Endothelial cell (in vitro differentiated cells): Measurements from ENCODE around the gene PDPK1. TPM values are rescaled to one million over a fixed set of nuclear protein-coding genes. Genes with fewer than 3 reads are reported as not detected.
"Not testable (repeated sequence)": the region's sequence is repeated elsewhere in the genome, so short reads cannot be mapped to it uniquely, and the experiment has no call there.

Experiments used
- DNase-seq: peaks from one replicate; pipeline ENCODE4 v3.0.0; 2021; ENCODE audit warnings: low spot score
- H3K27ac Mint-ChIP-seq: one replicate; pipeline ENCODE4 v1.8.0; 2021; ENCODE audit warnings: mixed read lengths, inconsistent platforms; ENCODE audit not compliant: unreplicated experiment
- H3K27me3 Mint-ChIP-seq: one replicate; pipeline ENCODE4 v1.8.0; 2021; ENCODE audit warnings: mild to moderate bottlenecking, moderate library complexity, mixed read lengths, inconsistent platforms; ENCODE audit not compliant: unreplicated experiment
- H3K36me3 Mint-ChIP-seq: one replicate; pipeline ENCODE4 v1.8.0; 2021; ENCODE audit warnings: mild to moderate bottlenecking, low read depth, mixed read lengths, inconsistent platforms; ENCODE audit not compliant: unreplicated experiment
- H3K4me1 Mint-ChIP-seq: one replicate; pipeline ENCODE4 v1.8.0; 2021; ENCODE audit warnings: mild to moderate bottlenecking, mixed read lengths, inconsistent platforms; ENCODE audit not compliant: unreplicated experiment
- H3K4me3 Mint-ChIP-seq: one replicate; pipeline ENCODE4 v1.8.0; 2021; ENCODE audit warnings: mild to moderate bottlenecking, mixed read lengths, inconsistent platforms; ENCODE audit not compliant: unreplicated experiment
- H3K9me3 Mint-ChIP-seq: one replicate; pipeline ENCODE4 v1.8.0; 2021; ENCODE audit warnings: mixed read lengths, inconsistent platforms; ENCODE audit not compliant: unreplicated experiment
- CTCF ChIP-seq: fragments of 200-600 bp; sonication (generic); IDR thresholded peaks from one replicate; pipeline ENCODE4 v1.5.0; 2021; ENCODE audit warnings: antibody characterized with exemption; ENCODE audit not compliant: unreplicated experiment
- total RNA-seq: library from RNA; stranded (reverse); fragmentation: NEBNext Ultra II Directional; extraction: Animal tissue kit (Norgen Biotek cat#: 25700); gene quantifications from one replicate; pipeline ENCODE4 v1.2.1, GENCODE V29; 2021; ENCODE audit not compliant: unreplicated experiment

Gene PDPK1
- total RNA-seq, 1 donor from 2014 or later = 33.6 TPM

GRCh38 chr16:2531371-2531695 is 6.5 kb upstream of the PDPK1 start, which contains the start of gene CEMP1:
Gene CEMP1, minus strand, starts transcription at chr16:2531408. Its CDS starts 335 bp downstream, at chr16:2531073.
- no peak for TF ChIP-seq CTCF
- no peaks in the 10 kb centered on the region for H3K36me3 Mint-ChIP-seq
- H3K9me3 Mint-ChIP-seq = no peaks in the 10 kb centered on the region
- peaks cover 17% of the 10 kb centered on the region for H3K27me3 Mint-ChIP-seq
- H3K27ac Mint-ChIP-seq = peak within 1 kb of the TSS; percentile 24
- DNase-seq = no peak
- peaks cover 3% of the 10 kb centered on the region for H3K4me1 Mint-ChIP-seq
- peak within 1 kb of the TSS; percentile 95 for H3K4me3 Mint-ChIP-seq

- Mint-ChIP-seq H3K27me3 (peaks cover 19% of the 10 kb centered on the region), H3K27ac (no peak overlapping the region), H3K4me1 (peaks cover 3% of the 10 kb centered on the region), H3K36me3 (no peaks in the 10 kb centered on the region), H3K4me3 (peak overlapping the region; percentile 95), H3K9me3 (no peaks in the 10 kb centered on the region)
- DNase-seq = peak; percentile 93
- no peak for TF ChIP-seq CTCF
Observed at GRCh38 chr16:2531696-2532493, 5.9 kb upstream of the PDPK1 start.

- Mint-ChIP-seq H3K36me3 (no peaks in the 10 kb centered on the region), H3K4me1 (peaks cover 3% of the 10 kb centered on the region), H3K9me3 (no peaks in the 10 kb centered on the region), H3K27me3 (peaks cover 22% of the 10 kb centered on the region), H3K27ac (peak overlapping the region; percentile 52), H3K4me3 (peak overlapping the region; percentile 95)
- no peak for TF ChIP-seq CTCF
- no peak for DNase-seq
Observed at GRCh38 chr16:2532494-2533141, 5.2 kb upstream of the PDPK1 start.

- H3K9me3 Mint-ChIP-seq, DNase-seq, H3K36me3 Mint-ChIP-seq, H3K4me1 Mint-ChIP-seq: not testable (repeated sequence)
- H3K4me3 Mint-ChIP-seq = peak overlapping the region; percentile 95
- peaks cover 22% of the 10 kb centered on the region for H3K27me3 Mint-ChIP-seq
- peak overlapping the region; percentile 52 for H3K27ac Mint-ChIP-seq
Observed at GRCh38 chr16:2533142-2533755, 4.6 kb upstream of the PDPK1 start.

- no peak for DNase-seq
- Mint-ChIP-seq H3K4me3 (peak overlapping the region; percentile 67), H3K27ac (no peak overlapping the region), H3K4me1 (peaks cover 6% of the 10 kb centered on the region), H3K9me3 (no peaks in the 10 kb centered on the region), H3K27me3 (peaks cover 24% of the 10 kb centered on the region), H3K36me3 (no peaks in the 10 kb centered on the region)
- no peak for TF ChIP-seq CTCF
Observed at GRCh38 chr16:2533912-2534311, 3.9 kb upstream of the PDPK1 start.

- H3K9me3 Mint-ChIP-seq, H3K4me3 Mint-ChIP-seq, DNase-seq, H3K36me3 Mint-ChIP-seq, H3K4me1 Mint-ChIP-seq: not testable (repeated sequence)
- H3K27ac Mint-ChIP-seq = peak overlapping the region; percentile 61
- H3K27me3 Mint-ChIP-seq = peaks cover 24% of the 10 kb centered on the region
Observed at GRCh38 chr16:2534335-2534734, 3.5 kb upstream of the PDPK1 start.
